K562 (cell line): ENCODE results near the gene OR2S2. TPM values are rescaled to one million over a fixed set of nuclear protein-coding genes. Genes with fewer than 3 reads are reported as not detected.

Source experiments
- ATAC-seq: fragments of 200-7000 bp; cut with Tn5 transposase; 3 replicates; pipeline ENCODE4 v1.9.1; 2020; ENCODE audit warnings: moderate library complexity
- BruUV-seq: library from RNA; stranded (reverse); fragments of 400-500 nt; replicated peaks from 2 replicates; lab custom pipeline; 2021; lab: Mats Ljungman, UMichigan
- CTCF ChIA-PET: fragments of 300-600 bp; formaldehyde crosslinking; extraction: SDS; loops from one replicate; lab custom pipeline; 2021; ENCODE audit warnings: low intra/inter-chr PET ratio; lab: Yijun Ruan, JAX
- POLR2A ChIA-PET: fragments of 300-600, 350-650 bp; sonication (Branson Sonifier 250); formaldehyde crosslinking; extraction: SDS; loops from one replicate; lab custom pipeline; 2021; ENCODE audit warnings: antibody characterized with exemption, inconsistent platforms; lab: Yijun Ruan, JAX
- DNase-seq, 4 experiments: peaks; one replicate each; pipeline versions ENCODE4 v3.0.0 to v3.0.0-alpha.2; 2011 to 2018; ENCODE audit warnings: low spot score in 3 of 4, mixed read lengths in 3 of 4; ENCODE audit errors: extremely low read depth in 1 of 4
- FAIRE-seq: peaks from 2 replicates; lab custom pipeline; 2011; peaks lifted over from hg19 to GRCh38; lab: Jason Lieb, UNC
- H2AFZ ChIP-seq: 2 replicates; pipeline ENCODE4 v1.6.0; 2011; ENCODE audit warnings: low read depth, low read length, control low read depth, inconsistent platforms
- H3K27ac ChIP-seq: fragments of 200-600 bp; 3 replicates; pipeline ENCODE4 v1.8.0; 2011; ENCODE audit warnings: low read depth, mild to moderate bottlenecking, control low read depth, inconsistent platforms, low read length, moderate library complexity, mixed read lengths; ENCODE audit errors: extremely low read depth
- H3K27me3 ChIP-seq, 2 experiments: fragments of 300-600 bp in 1 of 2; 2 replicates in 1 of 2; 3 replicates in 1 of 2; pipeline versions ENCODE4 v1.6.0 to v1.8.0; 2011; ENCODE audit warnings: inconsistent platforms in 2 of 2, low read length in 2 of 2, mild to moderate bottlenecking in 1 of 2, mixed read lengths in 1 of 2, moderate library complexity in 1 of 2; ENCODE audit not compliant: control insufficient read depth in 2 of 2, insufficient read depth in 2 of 2
- H3K36me3 ChIP-seq: fragments of 300-600 bp; 3 replicates; pipeline ENCODE4 v1.8.0; 2011; ENCODE audit warnings: mild to moderate bottlenecking, low read length, inconsistent platforms; ENCODE audit not compliant: control insufficient read depth, insufficient read depth
- H3K4me1 ChIP-seq, 2 experiments: fragments of 200-600 bp in 1 of 2; replicated peaks in 1 of 2; 2 replicates in 1 of 2; 3 replicates in 1 of 2; pipeline versions ENCODE4 v1.5.1 to v1.8.0; 2011; ENCODE audit warnings: inconsistent platforms in 2 of 2, low read length in 2 of 2, mild to moderate bottlenecking in 1 of 2, mixed read lengths in 1 of 2, moderate library complexity in 1 of 2; ENCODE audit not compliant: control insufficient read depth in 2 of 2, insufficient read depth in 2 of 2
- H3K4me2 ChIP-seq: 2 replicates; pipeline ENCODE4 v1.6.1; 2011; ENCODE audit warnings: low read length, control low read depth, inconsistent platforms, mixed read lengths; ENCODE audit not compliant: insufficient read depth
- H3K4me3 ChIP-seq: fragments of 200-600 bp; sonication (generic), shearing (Covaris generic); 2 replicates; pipeline ENCODE4 v1.5.1; 2016; ENCODE audit warnings: control low read depth, inconsistent platforms
- H3K79me2 ChIP-seq: fragments of 200-600 bp; 3 replicates; pipeline ENCODE4 v1.8.0; 2011; ENCODE audit warnings: low read length, inconsistent platforms; ENCODE audit not compliant: control insufficient read depth, insufficient read depth
- H3K9ac ChIP-seq, 2 experiments: 2 replicates each; pipeline versions ENCODE4 v1.6.0 to v1.6.1; 2011; ENCODE audit warnings: low read depth in 2 of 2, low read length in 2 of 2, control low read depth in 1 of 2, inconsistent platforms in 1 of 2, mild to moderate bottlenecking in 1 of 2, mixed read lengths in 1 of 2; ENCODE audit not compliant: insufficient read depth in 1 of 2
- H3K9me1 ChIP-seq: one replicate; pipeline ENCODE4 v1.6.0; 2011; ENCODE audit warnings: inconsistent platforms, mild to moderate bottlenecking, low read length, moderate library complexity; ENCODE audit not compliant: control insufficient read depth, insufficient read depth
- H3K9me3 ChIP-seq: replicated peaks from 2 replicates; pipeline ENCODE4 v1.5.1; 2011; ENCODE audit warnings: low read depth, low read length, inconsistent platforms; ENCODE audit not compliant: control insufficient read depth, insufficient read depth
- H4K20me1 ChIP-seq: replicated peaks from 2 replicates; pipeline ENCODE4 v1.6.1; 2011; ENCODE audit warnings: low read length, inconsistent platforms, mixed read lengths; ENCODE audit not compliant: control insufficient read depth, insufficient read depth
- BMI1 ChIP-seq: fragments of 150-350 bp; IDR thresholded peaks from 2 replicates; pipeline ENCODE4 v1.6.1; 2014; ENCODE audit warnings: low read length
- HDAC1 ChIP-seq, 2 experiments: fragments of 450-650 bp; IDR thresholded peaks; 2 replicates each; pipeline ENCODE4 v1.6.1; 2016 to 2017; ENCODE audit warnings: inconsistent platforms in 1 of 2, mild to moderate bottlenecking in 1 of 2, moderate library complexity in 1 of 2
- JUND ChIP-seq, 2 experiments: IDR thresholded peaks; 2 replicates in 1 of 2; 3 replicates in 1 of 2; pipeline ENCODE4 v1.6.1; 2011; ENCODE audit warnings: borderline replicate concordance in 2 of 2, low read depth in 2 of 2, low read length in 2 of 2, improper control_type of control experiment in 1 of 2, missing biosample characterization in 1 of 2, missing genetic modification characterization in 1 of 2, missing genetic modification reagents in 1 of 2
- POLR2AphosphoS2 ChIP-seq: IDR thresholded peaks from 2 replicates; pipeline ENCODE4 v1.6.1; 2012; ENCODE audit warnings: low read length, improper control_type of control experiment
- SIN3A ChIP-seq, 2 experiments: fragments of 150-350 bp in 1 of 2; IDR thresholded peaks; 2 replicates each; pipeline ENCODE4 v1.6.1; 2011 to 2016; ENCODE audit warnings: borderline replicate concordance in 2 of 2, low read depth in 2 of 2, low read length in 2 of 2, mild to moderate bottlenecking in 2 of 2, moderate library complexity in 2 of 2; ENCODE audit not compliant: control insufficient read depth in 1 of 2
- SIX5 ChIP-seq, 2 experiments: IDR thresholded peaks; 2 replicates each; pipeline ENCODE4 v1.6.1; 2011; ENCODE audit warnings: low read length in 2 of 2, borderline replicate concordance in 1 of 2, low read depth in 1 of 2, mild to moderate bottlenecking in 1 of 2, moderate library complexity in 1 of 2; ENCODE audit not compliant: insufficient read depth in 1 of 2
- TCFL5 ChIP-seq: fragments of 250-450 bp; sonication (Bioruptor Pico); conservative IDR thresholded peaks from 2 replicates; pipeline ENCODE4 v1.6.1; 2021; ENCODE audit warnings: mild to moderate bottlenecking, moderate library complexity, matching md5 sums
- ZC3H11A ChIP-seq: IDR thresholded peaks from 2 replicates; pipeline ENCODE4 v1.6.1; 2012; ENCODE audit warnings: low read depth, low read length, improper control_type of control experiment
- ZEB2 ChIP-seq: fragments of 450-650 bp; IDR thresholded peaks from 2 replicates; pipeline ENCODE4 v1.6.1; 2016
- ZNF561 ChIP-seq: fragments of 450-650 bp; formaldehyde crosslinking; conservative IDR thresholded peaks from 2 replicates; pipeline ENCODE4 v1.4.0; 2020; ENCODE audit warnings: mild to moderate bottlenecking, moderate library complexity
- WGBS: fragments of 100-300 bp; shearing (Covaris generic); methylation state at CpG from one replicate; pipeline ENCODE4 v1.1.6; 2016; ENCODE audit warnings: low coverage, mixed read lengths; ENCODE audit not compliant: insufficient coverage; ENCODE audit errors: missing lambda C conversion rate; 5-methylcytosine and 5-hydroxymethylcytosine counted together
- in situ Hi-C: fragments of 300-500 bp; cut with MboI; formaldehyde crosslinking; loops from 4 replicates; pipeline ENCODE4 v1.15.0; 2018; ENCODE audit warnings: inconsistent platforms, mixed read lengths
- intact Hi-C: fragments of 100-400 bp; cut with micrococcal nuclease; formaldehyde crosslinking; loops from 2 replicates; pipeline ENCODE4 v1.14.2; 2022
- polyA plus RNA-seq, 8 experiments: library from polyadenylated mRNA; depleted of rRNA in 4 of 8; stranded (reverse) in 5 of 8; unstranded in 3 of 8; fragments of >200 nt; fragmentation: Nextera tagmentation in 2 of 8; fragmentation: Illumina TruSeq in 1 of 8; extraction: Ambion mirVana in 2 of 8; extraction: Trizol in 1 of 8; gene quantifications; 2 replicates each; pipeline versions ENCODE4 v1.2.1 to v1.2.3, GENCODE V29; 2011 to 2014; ENCODE audit warnings: inconsistent platforms in 1 of 8, missing spikeins in 1 of 8
- total RNA-seq, 7 experiments: library from RNA; depleted of rRNA in 6 of 7; stranded (reverse); fragments of >200 nt in 6 of 7; fragmentation: Illumina TruSeq in 2 of 7; extraction: Trizol in 2 of 7; gene quantifications; 2 replicates each; pipeline versions ENCODE4 v1.2.1 to v1.2.3, GENCODE V29; 2011 to 2021; ENCODE audit warnings: low replicate concordance in 1 of 7
- TF ChIP-seq, protein P1 (sequence below): fragments of 200-800 bp; sonication (Bioruptor generic); IDR thresholded peaks from 2 replicates; pipeline ENCODE4 v1.6.1; 2016; ENCODE audit warnings: missing genetic modification characterization, missing compliant biosample characterization
- TF ChIP-seq, protein P2 (sequence below): sonication (generic); formaldehyde crosslinking; IDR thresholded peaks from 2 replicates; pipeline ENCODE4 v1.8.0; 2022; ENCODE audit warnings: mild to moderate bottlenecking, missing genetic modification reagents
- TF ChIP-seq, protein P3 (sequence below): fragments of 250-450 bp; sonication (Bioruptor Pico); IDR thresholded peaks from 2 replicates; pipeline ENCODE4 v1.8.0; 2021; ENCODE audit warnings: moderate library complexity, mild to moderate bottlenecking, inconsistent platforms

The OR2S2 gene
- total and polyA plus RNA-seq, 9 of the 15 experiments (the other 6 are each of a cell fraction or from before 2014, with no cell fraction given): not detected

DNA sequence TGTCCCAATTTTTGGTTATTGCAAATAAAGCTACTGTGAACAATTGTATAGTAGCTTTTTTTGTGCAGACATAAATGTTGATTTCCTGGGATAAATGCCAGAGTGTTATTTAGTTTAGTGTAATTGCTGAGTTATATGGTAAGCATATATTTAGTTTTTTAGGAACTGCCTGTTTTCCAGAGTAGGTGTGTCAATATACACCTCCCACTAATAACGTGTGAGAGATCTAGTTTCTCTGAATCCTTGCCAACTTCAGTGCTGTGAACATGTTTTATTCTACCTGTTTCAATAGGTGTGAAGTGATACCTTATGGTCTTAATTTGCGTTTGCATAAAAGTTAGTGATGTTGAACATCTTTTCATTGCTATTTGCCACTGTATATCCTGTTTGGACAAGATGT lies 9.1 kb upstream of the OR2S2 start:
- DNase-seq (no peak), ATAC-seq (no peak), FAIRE-seq (no peak)
- H3K4me2 ChIP-seq: no peak overlapping the region
- no peak overlapping the region for H3K9ac ChIP-seq
- peaks cover 2 to 15% of the 10 kb centered on the region in 2 experiments; a peak in 3 of 5 replicates for H3K27me3 ChIP-seq
- no TSS peak for BruUV-seq
- no peaks in the 10 kb centered on the region for H3K9me1 ChIP-seq
- no peaks in the 10 kb centered on the region for H4K20me1 ChIP-seq
- no peak overlapping the region for H3K4me3 ChIP-seq
- peaks cover 0 to 3% of the 10 kb centered on the region in 2 experiments; a peak in 1 of 5 replicates for H3K4me1 ChIP-seq
- 0% methylated on average over 2 of the region's 2 CpGs for WGBS
- no peak overlapping the region for H2AFZ ChIP-seq
- no peaks in the 10 kb centered on the region for H3K36me3 ChIP-seq
- H3K79me2 ChIP-seq: no peaks in the 10 kb centered on the region
- intact Hi-C loops (no loop called here), in situ Hi-C loops (no loop called here)
- H3K27ac ChIP-seq: no peak overlapping the region
- ChIA-PET CTCF (no interaction called here), POLR2A (no interaction called here)
- H3K9me3 ChIP-seq: no peaks in the 10 kb centered on the region
- TF ChIP-seq ZC3H11A (no peak), JUND (IDR thresholded peaks at IDR 0.05; ENCODE audit: borderline replicate concordance, low read depth, low read length) (no peak), JUND (tag; IDR thresholded peaks at IDR 0.05; ENCODE audit: borderline replicate concordance, low read depth, low read length) (no peak), POLR2AphosphoS2 (no peak), SIN3A (IDR thresholded peaks at IDR 0.05; ENCODE audit: borderline replicate concordance in 2 of 2, control insufficient read depth in 1 of 2, low read depth in 2 of 2, low read length in 2 of 2) (no peak), HDAC1 (IDR thresholded peaks at IDR 0.05) (no peak), ZNF561 (CRISPR knock-in tag) (no peak), SIX5 (IDR thresholded peaks at IDR 0.05; ENCODE audit: borderline replicate concordance in 1 of 2, insufficient read depth in 1 of 2, low read depth in 1 of 2, low read length in 2 of 2) (no peak), ZEB2 (no peak), TCFL5 (CRISPR knock-in tag) (no peak), BMI1 (no peak)
- TF ChIP-seq, protein P1, sequence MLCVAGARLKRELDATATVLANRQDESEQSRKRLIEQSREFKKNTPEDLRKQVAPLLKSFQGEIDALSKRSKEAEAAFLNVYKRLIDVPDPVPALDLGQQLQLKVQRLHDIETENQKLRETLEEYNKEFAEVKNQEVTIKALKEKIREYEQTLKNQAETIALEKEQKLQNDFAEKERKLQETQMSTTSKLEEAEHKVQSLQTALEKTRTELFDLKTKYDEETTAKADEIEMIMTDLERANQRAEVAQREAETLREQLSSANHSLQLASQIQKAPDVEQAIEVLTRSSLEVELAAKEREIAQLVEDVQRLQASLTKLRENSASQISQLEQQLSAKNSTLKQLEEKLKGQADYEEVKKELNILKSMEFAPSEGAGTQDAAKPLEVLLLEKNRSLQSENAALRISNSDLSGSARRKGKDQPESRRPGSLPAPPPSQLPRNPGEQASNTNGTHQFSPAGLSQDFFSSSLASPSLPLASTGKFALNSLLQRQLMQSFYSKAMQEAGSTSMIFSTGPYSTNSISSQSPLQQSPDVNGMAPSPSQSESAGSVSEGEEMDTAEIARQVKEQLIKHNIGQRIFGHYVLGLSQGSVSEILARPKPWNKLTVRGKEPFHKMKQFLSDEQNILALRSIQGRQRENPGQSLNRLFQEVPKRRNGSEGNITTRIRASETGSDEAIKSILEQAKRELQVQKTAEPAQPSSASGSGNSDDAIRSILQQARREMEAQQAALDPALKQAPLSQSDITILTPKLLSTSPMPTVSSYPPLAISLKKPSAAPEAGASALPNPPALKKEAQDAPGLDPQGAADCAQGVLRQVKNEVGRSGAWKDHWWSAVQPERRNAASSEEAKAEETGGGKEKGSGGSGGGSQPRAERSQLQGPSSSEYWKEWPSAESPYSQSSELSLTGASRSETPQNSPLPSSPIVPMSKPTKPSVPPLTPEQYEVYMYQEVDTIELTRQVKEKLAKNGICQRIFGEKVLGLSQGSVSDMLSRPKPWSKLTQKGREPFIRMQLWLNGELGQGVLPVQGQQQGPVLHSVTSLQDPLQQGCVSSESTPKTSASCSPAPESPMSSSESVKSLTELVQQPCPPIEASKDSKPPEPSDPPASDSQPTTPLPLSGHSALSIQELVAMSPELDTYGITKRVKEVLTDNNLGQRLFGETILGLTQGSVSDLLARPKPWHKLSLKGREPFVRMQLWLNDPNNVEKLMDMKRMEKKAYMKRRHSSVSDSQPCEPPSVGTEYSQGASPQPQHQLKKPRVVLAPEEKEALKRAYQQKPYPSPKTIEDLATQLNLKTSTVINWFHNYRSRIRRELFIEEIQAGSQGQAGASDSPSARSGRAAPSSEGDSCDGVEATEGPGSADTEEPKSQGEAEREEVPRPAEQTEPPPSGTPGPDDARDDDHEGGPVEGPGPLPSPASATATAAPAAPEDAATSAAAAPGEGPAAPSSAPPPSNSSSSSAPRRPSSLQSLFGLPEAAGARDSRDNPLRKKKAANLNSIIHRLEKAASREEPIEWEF (CRISPR knock-in tag): no peak
- TF ChIP-seq, protein P2, sequence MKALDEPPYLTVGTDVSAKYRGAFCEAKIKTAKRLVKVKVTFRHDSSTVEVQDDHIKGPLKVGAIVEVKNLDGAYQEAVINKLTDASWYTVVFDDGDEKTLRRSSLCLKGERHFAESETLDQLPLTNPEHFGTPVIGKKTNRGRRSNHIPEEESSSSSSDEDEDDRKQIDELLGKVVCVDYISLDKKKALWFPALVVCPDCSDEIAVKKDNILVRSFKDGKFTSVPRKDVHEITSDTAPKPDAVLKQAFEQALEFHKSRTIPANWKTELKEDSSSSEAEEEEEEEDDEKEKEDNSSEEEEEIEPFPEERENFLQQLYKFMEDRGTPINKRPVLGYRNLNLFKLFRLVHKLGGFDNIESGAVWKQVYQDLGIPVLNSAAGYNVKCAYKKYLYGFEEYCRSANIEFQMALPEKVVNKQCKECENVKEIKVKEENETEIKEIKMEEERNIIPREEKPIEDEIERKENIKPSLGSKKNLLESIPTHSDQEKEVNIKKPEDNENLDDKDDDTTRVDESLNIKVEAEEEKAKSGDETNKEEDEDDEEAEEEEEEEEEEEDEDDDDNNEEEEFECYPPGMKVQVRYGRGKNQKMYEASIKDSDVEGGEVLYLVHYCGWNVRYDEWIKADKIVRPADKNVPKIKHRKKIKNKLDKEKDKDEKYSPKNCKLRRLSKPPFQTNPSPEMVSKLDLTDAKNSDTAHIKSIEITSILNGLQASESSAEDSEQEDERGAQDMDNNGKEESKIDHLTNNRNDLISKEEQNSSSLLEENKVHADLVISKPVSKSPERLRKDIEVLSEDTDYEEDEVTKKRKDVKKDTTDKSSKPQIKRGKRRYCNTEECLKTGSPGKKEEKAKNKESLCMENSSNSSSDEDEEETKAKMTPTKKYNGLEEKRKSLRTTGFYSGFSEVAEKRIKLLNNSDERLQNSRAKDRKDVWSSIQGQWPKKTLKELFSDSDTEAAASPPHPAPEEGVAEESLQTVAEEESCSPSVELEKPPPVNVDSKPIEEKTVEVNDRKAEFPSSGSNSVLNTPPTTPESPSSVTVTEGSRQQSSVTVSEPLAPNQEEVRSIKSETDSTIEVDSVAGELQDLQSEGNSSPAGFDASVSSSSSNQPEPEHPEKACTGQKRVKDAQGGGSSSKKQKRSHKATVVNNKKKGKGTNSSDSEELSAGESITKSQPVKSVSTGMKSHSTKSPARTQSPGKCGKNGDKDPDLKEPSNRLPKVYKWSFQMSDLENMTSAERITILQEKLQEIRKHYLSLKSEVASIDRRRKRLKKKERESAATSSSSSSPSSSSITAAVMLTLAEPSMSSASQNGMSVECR (CRISPR knock-in tag): no peak
- TF ChIP-seq, protein P3, sequence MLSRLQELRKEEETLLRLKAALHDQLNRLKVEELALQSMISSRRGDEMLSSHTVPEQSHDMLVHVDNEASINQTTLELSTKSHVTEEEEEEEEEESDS: no peak
